ENCODE results near the gene ADAMTSL1.

Gene ADAMTSL1

DNA sequence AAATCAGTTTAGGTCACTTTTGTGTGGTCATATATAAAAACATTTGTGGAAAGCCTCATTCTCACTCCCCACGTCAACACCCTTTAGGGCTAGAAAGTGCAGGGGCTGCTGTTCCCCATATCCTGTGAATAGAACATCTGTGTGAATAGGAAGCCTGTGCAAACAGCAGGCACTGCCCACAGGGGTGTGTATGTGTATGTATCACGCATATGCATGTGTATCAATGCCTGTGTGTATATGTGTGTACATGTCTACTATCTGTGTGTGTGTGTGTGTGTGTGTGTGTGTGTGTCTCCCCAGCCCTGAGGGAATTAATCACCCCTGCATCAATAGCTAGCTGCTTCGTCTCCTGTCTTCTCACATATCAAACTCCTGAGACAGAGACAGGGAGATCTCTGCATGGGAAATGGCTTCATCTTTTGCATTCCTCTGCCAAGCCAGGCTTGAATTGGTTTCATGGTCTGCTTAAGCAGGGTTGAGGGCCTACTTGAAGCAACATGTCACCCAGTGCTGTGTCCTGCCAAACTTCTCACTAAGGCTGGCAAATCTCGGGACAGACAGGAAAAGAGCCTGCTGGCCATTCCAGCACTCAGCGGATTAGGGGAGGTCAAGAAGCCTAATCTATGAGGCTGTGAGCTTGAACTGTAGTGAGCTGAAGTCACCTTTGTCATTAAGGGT is 265.8 kb downstream of the ADAMTSL1 start:
- H3K4me3 ChIP-seq (replicated peaks; ENCODE audit: insufficient read depth, low read length) = no peak overlapping the region
- TF ChIP-seq, protein P1, sequence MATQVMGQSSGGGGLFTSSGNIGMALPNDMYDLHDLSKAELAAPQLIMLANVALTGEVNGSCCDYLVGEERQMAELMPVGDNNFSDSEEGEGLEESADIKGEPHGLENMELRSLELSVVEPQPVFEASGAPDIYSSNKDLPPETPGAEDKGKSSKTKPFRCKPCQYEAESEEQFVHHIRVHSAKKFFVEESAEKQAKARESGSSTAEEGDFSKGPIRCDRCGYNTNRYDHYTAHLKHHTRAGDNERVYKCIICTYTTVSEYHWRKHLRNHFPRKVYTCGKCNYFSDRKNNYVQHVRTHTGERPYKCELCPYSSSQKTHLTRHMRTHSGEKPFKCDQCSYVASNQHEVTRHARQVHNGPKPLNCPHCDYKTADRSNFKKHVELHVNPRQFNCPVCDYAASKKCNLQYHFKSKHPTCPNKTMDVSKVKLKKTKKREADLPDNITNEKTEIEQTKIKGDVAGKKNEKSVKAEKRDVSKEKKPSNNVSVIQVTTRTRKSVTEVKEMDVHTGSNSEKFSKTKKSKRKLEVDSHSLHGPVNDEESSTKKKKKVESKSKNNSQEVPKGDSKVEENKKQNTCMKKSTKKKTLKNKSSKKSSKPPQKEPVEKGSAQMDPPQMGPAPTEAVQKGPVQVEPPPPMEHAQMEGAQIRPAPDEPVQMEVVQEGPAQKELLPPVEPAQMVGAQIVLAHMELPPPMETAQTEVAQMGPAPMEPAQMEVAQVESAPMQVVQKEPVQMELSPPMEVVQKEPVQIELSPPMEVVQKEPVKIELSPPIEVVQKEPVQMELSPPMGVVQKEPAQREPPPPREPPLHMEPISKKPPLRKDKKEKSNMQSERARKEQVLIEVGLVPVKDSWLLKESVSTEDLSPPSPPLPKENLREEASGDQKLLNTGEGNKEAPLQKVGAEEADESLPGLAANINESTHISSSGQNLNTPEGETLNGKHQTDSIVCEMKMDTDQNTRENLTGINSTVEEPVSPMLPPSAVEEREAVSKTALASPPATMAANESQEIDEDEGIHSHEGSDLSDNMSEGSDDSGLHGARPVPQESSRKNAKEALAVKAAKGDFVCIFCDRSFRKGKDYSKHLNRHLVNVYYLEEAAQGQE (IDR thresholded peaks at IDR 0.05; ENCODE audit: insufficient replicate concordance, low read depth) = no peak
- TF ChIP-seq GABPA (IDR thresholded peaks at IDR 0.05; ENCODE audit: low read depth) (no peak), SPI1 (IDR thresholded peaks at IDR 0.05; ENCODE audit: borderline replicate concordance, low read depth) (no peak), POLR2AphosphoS5 (IDR thresholded peaks at IDR 0.05; ENCODE audit: low read depth) (no peak)
- TF ChIP-seq, protein P2, sequence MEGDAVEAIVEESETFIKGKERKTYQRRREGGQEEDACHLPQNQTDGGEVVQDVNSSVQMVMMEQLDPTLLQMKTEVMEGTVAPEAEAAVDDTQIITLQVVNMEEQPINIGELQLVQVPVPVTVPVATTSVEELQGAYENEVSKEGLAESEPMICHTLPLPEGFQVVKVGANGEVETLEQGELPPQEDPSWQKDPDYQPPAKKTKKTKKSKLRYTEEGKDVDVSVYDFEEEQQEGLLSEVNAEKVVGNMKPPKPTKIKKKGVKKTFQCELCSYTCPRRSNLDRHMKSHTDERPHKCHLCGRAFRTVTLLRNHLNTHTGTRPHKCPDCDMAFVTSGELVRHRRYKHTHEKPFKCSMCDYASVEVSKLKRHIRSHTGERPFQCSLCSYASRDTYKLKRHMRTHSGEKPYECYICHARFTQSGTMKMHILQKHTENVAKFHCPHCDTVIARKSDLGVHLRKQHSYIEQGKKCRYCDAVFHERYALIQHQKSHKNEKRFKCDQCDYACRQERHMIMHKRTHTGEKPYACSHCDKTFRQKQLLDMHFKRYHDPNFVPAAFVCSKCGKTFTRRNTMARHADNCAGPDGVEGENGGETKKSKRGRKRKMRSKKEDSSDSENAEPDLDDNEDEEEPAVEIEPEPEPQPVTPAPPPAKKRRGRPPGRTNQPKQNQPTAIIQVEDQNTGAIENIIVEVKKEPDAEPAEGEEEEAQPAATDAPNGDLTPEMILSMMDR (IDR thresholded peaks at IDR 0.05; ENCODE audit: insufficient read depth, low read length) = no peak
- no peak overlapping the region for H3K27ac ChIP-seq (replicated peaks)
- no peaks in the 10 kb centered on the region for H3K27me3 ChIP-seq (ENCODE audit: insufficient read depth, poor library complexity, severe bottlenecking)
- no peak for DNase-seq (ENCODE audit: low read depth in 1 of 2, low spot score in 1 of 2)

DNA sequence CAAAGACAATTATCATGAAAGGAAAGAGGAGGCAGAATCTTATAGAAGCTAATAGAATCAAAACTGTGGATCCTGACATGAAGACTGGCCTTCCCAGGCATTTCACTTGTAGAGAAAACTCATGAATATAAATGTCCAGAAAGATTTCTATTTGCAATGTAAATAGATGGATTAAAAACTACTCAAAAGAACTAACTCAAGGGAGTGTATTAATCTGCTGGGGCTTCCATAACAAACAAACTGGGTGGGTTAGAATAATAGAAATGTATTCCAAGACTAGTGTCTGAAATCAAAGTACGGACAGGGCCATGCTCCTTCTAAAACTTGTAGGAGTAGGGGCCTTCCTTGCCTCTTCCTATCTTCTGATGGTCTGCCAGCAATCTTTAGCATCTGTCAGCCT is 267.4 kb downstream of the ADAMTSL1 start:
- Histone ChIP-seq H3K27ac (replicated peaks) (no peak overlapping the region), H3K27me3 (ENCODE audit: insufficient read depth, poor library complexity, severe bottlenecking) (no peaks in the 10 kb centered on the region), H3K4me3 (replicated peaks; ENCODE audit: insufficient read depth, low read length) (no peak overlapping the region)
- DNase-seq (ENCODE audit: low read depth in 1 of 2, low spot score in 1 of 2) = no peak
- TF ChIP-seq POLR2AphosphoS5 (IDR thresholded peaks at IDR 0.05; ENCODE audit: low read depth) (no peak), GABPA (IDR thresholded peaks at IDR 0.05; ENCODE audit: low read depth) (no peak), SPI1 (IDR thresholded peaks at IDR 0.05; ENCODE audit: borderline replicate concordance, low read depth) (no peak)
- TF ChIP-seq, protein P1 (IDR thresholded peaks at IDR 0.05; ENCODE audit: insufficient replicate concordance, low read depth) = no peak
- TF ChIP-seq, protein P2 (IDR thresholded peaks at IDR 0.05; ENCODE audit: insufficient read depth, low read length) = no peak

DNA sequence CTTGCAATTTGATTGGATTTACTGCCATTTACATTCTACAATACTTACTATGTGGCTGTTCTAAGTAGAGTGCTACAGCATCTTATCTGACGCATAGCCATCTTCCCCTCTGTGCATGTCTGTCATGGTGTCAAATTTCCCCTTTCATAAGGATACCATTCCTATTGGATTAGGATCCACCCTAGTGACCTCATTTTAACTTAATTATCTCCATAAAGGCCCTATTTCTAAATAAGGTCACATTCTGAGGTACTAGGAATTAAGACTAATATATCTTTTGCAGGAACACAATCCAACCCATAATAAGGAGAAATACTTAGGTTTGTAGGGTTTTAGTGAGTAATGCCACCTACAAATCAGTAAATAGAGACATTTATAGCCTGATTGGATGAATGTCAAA is 268.0 kb downstream of the ADAMTSL1 start:
- Histone ChIP-seq H3K4me3 (replicated peaks; ENCODE audit: insufficient read depth, low read length) (no peak overlapping the region), H3K27ac (replicated peaks) (no peak overlapping the region), H3K27me3 (ENCODE audit: insufficient read depth, poor library complexity, severe bottlenecking) (no peaks in the 10 kb centered on the region)
- DNase-seq (ENCODE audit: low read depth in 1 of 2, low spot score in 1 of 2) = no peak
- TF ChIP-seq SPI1 (IDR thresholded peaks at IDR 0.05; ENCODE audit: borderline replicate concordance, low read depth) = no peak
- TF ChIP-seq, protein P1 (IDR thresholded peaks at IDR 0.05; ENCODE audit: insufficient replicate concordance, low read depth) = no peak
- TF ChIP-seq GABPA (IDR thresholded peaks at IDR 0.05; ENCODE audit: low read depth) = no peak
- TF ChIP-seq POLR2AphosphoS5 (IDR thresholded peaks at IDR 0.05; ENCODE audit: low read depth) = no peak
- TF ChIP-seq, protein P2 (IDR thresholded peaks at IDR 0.05; ENCODE audit: insufficient read depth, low read length) = no peak

Measured in HL-60 (cell line).